Activated gamma-delta T cell (primary cell): ENCODE measurements around the gene FAF1.

ENCODE experiments used
- DNase-seq: peaks from one replicate; lab custom pipeline; 2025; lab: John Stamatoyannopoulos, UW

The FAF1 gene

GRCh38 chr1:50426702-50427085, 533.4 kb downstream of the FAF1 start:
- no peak for DNase-seq

- no peak for DNase-seq
Observed at GRCh38 chr1:50426108-50426700, 533.9 kb downstream of the FAF1 start.

GRCh38 chr1:50425376-50426107, 534.5 kb downstream of the FAF1 start:
- no peak for DNase-seq

- DNase-seq, result no peak
Observed at GRCh38 chr1:50424884-50425375, 535.1 kb downstream of the FAF1 start.

- no peak for DNase-seq
Observed at GRCh38 chr1:50424045-50424883, 535.8 kb downstream of the FAF1 start.

- no peak for DNase-seq
Observed at GRCh38 chr1:50423670-50424000, 536.4 kb downstream of the FAF1 start.

GRCh38 chr1:50422946-50423669, 537.0 kb downstream of the FAF1 start, which contains the start of gene DMRTA2:
Gene DMRTA2 (minus strand): TSS chr1:50423443. CDS start chr1:50421536, 1,907 bp downstream.
- no peak for DNase-seq

- DNase-seq, result no peak
Observed at GRCh38 chr1:50422675-50422945, 537.5 kb downstream of the FAF1 start.

- no peak for DNase-seq
Observed at GRCh38 chr1:50421768-50422674, 538.0 kb downstream of the FAF1 start.

GRCh38 chr1:50421366-50421748, 538.7 kb downstream of the FAF1 start:
- DNase-seq, result no peak

GRCh38 chr1:50420689-50421365, 539.2 kb downstream of the FAF1 start:
- no peak for DNase-seq

GRCh38 chr1:50419907-50420677, 540.0 kb downstream of the FAF1 start:
- no peak for DNase-seq

- DNase-seq, result no peak
Observed at GRCh38 chr1:50419192-50419906, 540.7 kb downstream of the FAF1 start.

GRCh38 chr1:50418600-50419109, 541.4 kb downstream of the FAF1 start:
- DNase-seq, result no peak

- DNase-seq, result no peak
Observed at GRCh38 chr1:50417946-50418599, 542.0 kb downstream of the FAF1 start.

- DNase-seq, result no peak
Observed at GRCh38 chr1:50417507-50417906, 542.6 kb downstream of the FAF1 start.

GRCh38 chr1:50416553-50417453, 543.3 kb downstream of the FAF1 start:
- DNase-seq, result no peak
